Gastroesophageal sphincter (tissue), 3 donors: ENCODE results near the gene MCFD2.

Experiments used
- CTCF ChIP-seq, 4 experiments: fragments of 200-600 bp in 2 of 4; fragments of 450-650 bp in 2 of 4; sonication (generic) in 1 of 4; IDR thresholded peaks; one replicate each; pipeline ENCODE4 v1.5.1; 2017 to 2019; ENCODE audit warnings: antibody characterized with exemption in 4 of 4, mild to moderate bottlenecking in 2 of 4, moderate library complexity in 2 of 4
- POLR2A ChIP-seq, 2 donors: fragments of 450-650 bp; IDR thresholded peaks; one replicate each; pipeline ENCODE4 v1.6.1; 2017; ENCODE audit warnings: antibody characterized with exemption in 2 of 2, mild to moderate bottlenecking in 2 of 2, moderate library complexity in 1 of 2
- POLR2AphosphoS5 ChIP-seq: sonication (generic); formaldehyde crosslinking; IDR thresholded peaks from one replicate; pipeline ENCODE4 v1.6.1; 2017; ENCODE audit warnings: antibody characterized with exemption

GRCh38 chr2:46866770-46867246 lies 48.8 kb downstream of the MCFD2 start:
- TF ChIP-seq CTCF (IDR thresholded peaks at IDR 0.05) (no peak), POLR2A (IDR thresholded peaks at IDR 0.05) (no peak), POLR2AphosphoS5 (peak; percentile 62)
